Hepatocyte (in vitro differentiated cells): Measurements from ENCODE around the gene TPRN.

Source experiments
- EZH2phosphoT487 ChIP-seq: fragments of 200-600 bp; sonication (generic); IDR thresholded peaks from one replicate; pipeline ENCODE4 v1.6.1; 2018; ENCODE audit warnings: antibody characterized with exemption, mild to moderate bottlenecking, low read depth, moderate library complexity; ENCODE audit not compliant: unreplicated experiment, severe bottlenecking
- TF ChIP-seq, protein P1 (sequence below): fragments of 200-600 bp; sonication (generic); IDR thresholded peaks from 2 replicates; pipeline ENCODE4 v1.5.1; 2016; ENCODE audit warnings: antibody characterized with exemption, mild to moderate bottlenecking; ENCODE audit not compliant: poor library complexity

DNA sequence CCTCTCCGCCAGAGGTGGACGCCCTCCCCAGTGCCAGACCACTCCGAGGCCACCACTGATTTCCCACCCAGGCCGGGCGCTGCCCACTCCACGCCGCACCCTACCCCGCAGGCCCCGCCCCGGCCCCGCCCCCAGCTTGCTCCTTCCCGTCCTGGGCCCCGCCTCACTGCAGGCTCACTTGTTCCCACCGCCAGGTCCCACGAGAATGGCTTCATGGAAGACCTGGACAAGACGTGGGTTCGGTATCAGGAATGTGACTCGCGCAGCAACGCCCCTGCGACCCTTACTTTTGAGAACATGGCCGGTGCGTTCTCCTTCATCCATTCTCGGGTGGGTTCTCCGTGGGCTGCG, 37.2 kb downstream of the TPRN start:
- TF ChIP-seq, protein P1, sequence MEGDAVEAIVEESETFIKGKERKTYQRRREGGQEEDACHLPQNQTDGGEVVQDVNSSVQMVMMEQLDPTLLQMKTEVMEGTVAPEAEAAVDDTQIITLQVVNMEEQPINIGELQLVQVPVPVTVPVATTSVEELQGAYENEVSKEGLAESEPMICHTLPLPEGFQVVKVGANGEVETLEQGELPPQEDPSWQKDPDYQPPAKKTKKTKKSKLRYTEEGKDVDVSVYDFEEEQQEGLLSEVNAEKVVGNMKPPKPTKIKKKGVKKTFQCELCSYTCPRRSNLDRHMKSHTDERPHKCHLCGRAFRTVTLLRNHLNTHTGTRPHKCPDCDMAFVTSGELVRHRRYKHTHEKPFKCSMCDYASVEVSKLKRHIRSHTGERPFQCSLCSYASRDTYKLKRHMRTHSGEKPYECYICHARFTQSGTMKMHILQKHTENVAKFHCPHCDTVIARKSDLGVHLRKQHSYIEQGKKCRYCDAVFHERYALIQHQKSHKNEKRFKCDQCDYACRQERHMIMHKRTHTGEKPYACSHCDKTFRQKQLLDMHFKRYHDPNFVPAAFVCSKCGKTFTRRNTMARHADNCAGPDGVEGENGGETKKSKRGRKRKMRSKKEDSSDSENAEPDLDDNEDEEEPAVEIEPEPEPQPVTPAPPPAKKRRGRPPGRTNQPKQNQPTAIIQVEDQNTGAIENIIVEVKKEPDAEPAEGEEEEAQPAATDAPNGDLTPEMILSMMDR: no peak
- TF ChIP-seq EZH2phosphoT487: no peak
